ENCODE measurements around the gene PLCB1. TPM values are rescaled to one million over a fixed set of nuclear protein-coding genes. Genes with fewer than 3 reads are reported as not detected.

Gene PLCB1
- polyA plus RNA-seq, 1 donor (not counting 4 experiments of a cell fraction or from before 2014, with no cell fraction given) = 0.37 TPM

- no peaks in the 10 kb centered on the region for H3K27me3 ChIP-seq (ENCODE audit: control insufficient read depth, extremely low read depth, insufficient read depth, low read length)
- H3K36me3 ChIP-seq (ENCODE audit: control insufficient read depth in 2 of 2, extremely low read depth in 1 of 2, insufficient read depth in 2 of 2, low read length in 2 of 2) = no peaks in the 10 kb centered on the region
- H3K79me2 ChIP-seq (ENCODE audit: control insufficient read depth, insufficient read depth, low read length) = no peaks in the 10 kb centered on the region
- H3K9me1 ChIP-seq (ENCODE audit: control insufficient read depth, extremely low read depth, insufficient read depth, low read length) = no peaks in the 10 kb centered on the region
- no peak for DNase-seq (ENCODE audit: low read depth, low spot score)
- no peaks in the 10 kb centered on the region for H3K4me1 ChIP-seq (ENCODE audit: control insufficient read depth, extremely low read depth, insufficient read depth, low read length)
- H3K27ac ChIP-seq (ENCODE audit: control insufficient read depth, insufficient read depth, low read length) = no peak overlapping the region
- no peaks in the 10 kb centered on the region for H4K20me1 ChIP-seq (ENCODE audit: control insufficient read depth, extremely low read depth, insufficient read depth, low read length)
- no peak for FAIRE-seq
- dilution Hi-C loops (cut with MboI; ENCODE audit: extremely low pct_ligation_motif_present, low sequenced_read_pairs) = no loop called here
- no peaks in the 10 kb centered on the region for H3K9me3 ChIP-seq (ENCODE audit: control insufficient read depth, low read depth, low read length)
- H3K4me3 ChIP-seq (ENCODE audit: control insufficient read depth in 2 of 3, extremely low read depth in 1 of 3, insufficient read depth in 2 of 3, low read depth in 1 of 3, low read length in 3 of 3) = no peak overlapping the region
- TF ChIP-seq EZH2 (IDR thresholded peaks at IDR 0.05; ENCODE audit: low read length) (no peak), CTCF (optimal IDR thresholded peaks at IDR 0.05 in 1 of 3, IDR thresholded peaks at IDR 0.05 in 1 of 3, conservative IDR thresholded peaks at IDR 0.05 in 1 of 3; ENCODE audit: extremely low read depth in 1 of 3, insufficient read depth in 2 of 3, low read length in 3 of 3) (no peak)
- no peak overlapping the region for H3K4me2 ChIP-seq (ENCODE audit: control insufficient read depth, extremely low read depth, insufficient read depth, low read depth, low read length)
- H2AFZ ChIP-seq (ENCODE audit: control insufficient read depth, low read length) = no peak overlapping the region
- no peak overlapping the region for H3K9ac ChIP-seq (ENCODE audit: control insufficient read depth, extremely low read depth, insufficient read depth, low read length)
Measured at GRCh38 chr20:8226106-8226505, 94.0 kb downstream of the PLCB1 start.

GRCh38 chr20:8227293-8227692 lies 95.2 kb downstream of the PLCB1 start:
- DNase-seq (ENCODE audit: low read depth, low spot score) = no peak
- no peaks in the 10 kb centered on the region for H3K36me3 ChIP-seq (ENCODE audit: control insufficient read depth in 2 of 2, extremely low read depth in 1 of 2, insufficient read depth in 2 of 2, low read length in 2 of 2)
- H3K9me1 ChIP-seq (ENCODE audit: control insufficient read depth, extremely low read depth, insufficient read depth, low read length) = no peaks in the 10 kb centered on the region
- H3K9ac ChIP-seq (ENCODE audit: control insufficient read depth, extremely low read depth, insufficient read depth, low read length) = no peak overlapping the region
- H3K79me2 ChIP-seq (ENCODE audit: control insufficient read depth, insufficient read depth, low read length) = no peaks in the 10 kb centered on the region
- no peak overlapping the region for H3K4me2 ChIP-seq (ENCODE audit: control insufficient read depth, extremely low read depth, insufficient read depth, low read depth, low read length)
- H4K20me1 ChIP-seq (ENCODE audit: control insufficient read depth, extremely low read depth, insufficient read depth, low read length) = no peaks in the 10 kb centered on the region
- H3K27me3 ChIP-seq (ENCODE audit: control insufficient read depth, extremely low read depth, insufficient read depth, low read length) = no peaks in the 10 kb centered on the region
- dilution Hi-C loops (cut with MboI; ENCODE audit: extremely low pct_ligation_motif_present, low sequenced_read_pairs) = no loop called here
- H3K4me3 ChIP-seq (ENCODE audit: control insufficient read depth in 2 of 3, extremely low read depth in 1 of 3, insufficient read depth in 2 of 3, low read depth in 1 of 3, low read length in 3 of 3) = no peak overlapping the region
- H2AFZ ChIP-seq (ENCODE audit: control insufficient read depth, low read length) = no peak overlapping the region
- no peak for FAIRE-seq
- no peaks in the 10 kb centered on the region for H3K9me3 ChIP-seq (ENCODE audit: control insufficient read depth, low read depth, low read length)
- no peak overlapping the region for H3K27ac ChIP-seq (ENCODE audit: control insufficient read depth, insufficient read depth, low read length)
- no peak for TF ChIP-seq CTCF (optimal IDR thresholded peaks at IDR 0.05 in 1 of 3, IDR thresholded peaks at IDR 0.05 in 1 of 3, conservative IDR thresholded peaks at IDR 0.05 in 1 of 3; ENCODE audit: extremely low read depth in 1 of 3, insufficient read depth in 2 of 3, low read length in 3 of 3)
- TF ChIP-seq EZH2 (IDR thresholded peaks at IDR 0.05; ENCODE audit: low read length) = no peak
- no peaks in the 10 kb centered on the region for H3K4me1 ChIP-seq (ENCODE audit: control insufficient read depth, extremely low read depth, insufficient read depth, low read length)

Measured in keratinocyte (primary cell).